ENCODE data around the gene TCF3. TPM values are rescaled to one million over a fixed set of nuclear protein-coding genes. Genes with fewer than 3 reads are reported as not detected.

The TCF3 gene
- polyA plus RNA-seq, 1 experiment, result 51.7 TPM

DNA sequence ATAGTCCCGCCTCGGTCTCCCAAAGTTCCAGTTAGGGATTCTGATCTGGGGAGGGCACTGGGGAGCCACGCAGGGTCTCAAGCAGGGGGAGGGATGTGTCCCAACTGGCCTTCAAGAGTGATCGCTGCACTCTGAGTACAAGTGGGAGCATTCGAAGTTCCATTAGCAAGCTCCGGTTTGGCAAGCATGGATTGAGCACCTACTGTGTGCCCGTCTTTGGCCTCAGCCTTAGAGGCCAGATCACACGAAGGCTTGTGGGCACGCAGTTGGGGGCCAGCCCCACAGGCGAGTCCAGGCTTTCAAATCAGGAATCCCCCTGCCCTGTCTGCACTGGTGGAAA, 32.1 kb upstream of the TCF3 start:
- no peaks in the 10 kb centered on the region; the same call in 1 of the 2 replicates for H3K9me3 ChIP-seq (ENCODE audit: control insufficient read depth, insufficient read depth, low read length)
- TF ChIP-seq, protein P1, sequence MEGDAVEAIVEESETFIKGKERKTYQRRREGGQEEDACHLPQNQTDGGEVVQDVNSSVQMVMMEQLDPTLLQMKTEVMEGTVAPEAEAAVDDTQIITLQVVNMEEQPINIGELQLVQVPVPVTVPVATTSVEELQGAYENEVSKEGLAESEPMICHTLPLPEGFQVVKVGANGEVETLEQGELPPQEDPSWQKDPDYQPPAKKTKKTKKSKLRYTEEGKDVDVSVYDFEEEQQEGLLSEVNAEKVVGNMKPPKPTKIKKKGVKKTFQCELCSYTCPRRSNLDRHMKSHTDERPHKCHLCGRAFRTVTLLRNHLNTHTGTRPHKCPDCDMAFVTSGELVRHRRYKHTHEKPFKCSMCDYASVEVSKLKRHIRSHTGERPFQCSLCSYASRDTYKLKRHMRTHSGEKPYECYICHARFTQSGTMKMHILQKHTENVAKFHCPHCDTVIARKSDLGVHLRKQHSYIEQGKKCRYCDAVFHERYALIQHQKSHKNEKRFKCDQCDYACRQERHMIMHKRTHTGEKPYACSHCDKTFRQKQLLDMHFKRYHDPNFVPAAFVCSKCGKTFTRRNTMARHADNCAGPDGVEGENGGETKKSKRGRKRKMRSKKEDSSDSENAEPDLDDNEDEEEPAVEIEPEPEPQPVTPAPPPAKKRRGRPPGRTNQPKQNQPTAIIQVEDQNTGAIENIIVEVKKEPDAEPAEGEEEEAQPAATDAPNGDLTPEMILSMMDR (IDR thresholded peaks at IDR 0.05; ENCODE audit: low read depth, low read length), result no peak
- H3K4me3 ChIP-seq (ENCODE audit: low read depth, low read length), result no peak overlapping the region
- no peak for DNase-seq (ENCODE audit: low read depth, low spot score)
- peaks cover 30% of the 10 kb centered on the region for H3K27me3 ChIP-seq (ENCODE audit: control insufficient read depth, insufficient read depth, low read length)
- no peak overlapping the region for H3K27ac ChIP-seq (ENCODE audit: low read depth, low read length)
- POLR2A ChIA-PET, result no interaction called here
- CTCF ChIA-PET, result interaction anchor here (4.0 kb wide), 1 partner anchor 12 kb away, joined by 16 read pairs; no protein-coding TSS in a partner anchor

GRCh38 chr19:1683869-1684572, 31.6 kb upstream of the TCF3 start:
- H3K9me3 ChIP-seq (ENCODE audit: control insufficient read depth, insufficient read depth, low read length), result no peaks in the 10 kb centered on the region; the same call in 1 of the 2 replicates
- H3K4me3 ChIP-seq (ENCODE audit: low read depth, low read length), result no peak overlapping the region
- TF ChIP-seq, protein P1 (IDR thresholded peaks at IDR 0.05; ENCODE audit: low read depth, low read length), result no peak
- peaks cover 35% of the 10 kb centered on the region for H3K27me3 ChIP-seq (ENCODE audit: control insufficient read depth, insufficient read depth, low read length)
- no peak for DNase-seq (ENCODE audit: low read depth, low spot score)
- ChIA-PET POLR2A (no interaction called here), CTCF (interaction anchor here (0.6 to 4.0 kb wide), 2 partner anchors 11 to 97 kb away, joined by 3 to 16 read pairs; no protein-coding TSS in a partner anchor)
- no peak overlapping the region for H3K27ac ChIP-seq (ENCODE audit: low read depth, low read length)

DNA sequence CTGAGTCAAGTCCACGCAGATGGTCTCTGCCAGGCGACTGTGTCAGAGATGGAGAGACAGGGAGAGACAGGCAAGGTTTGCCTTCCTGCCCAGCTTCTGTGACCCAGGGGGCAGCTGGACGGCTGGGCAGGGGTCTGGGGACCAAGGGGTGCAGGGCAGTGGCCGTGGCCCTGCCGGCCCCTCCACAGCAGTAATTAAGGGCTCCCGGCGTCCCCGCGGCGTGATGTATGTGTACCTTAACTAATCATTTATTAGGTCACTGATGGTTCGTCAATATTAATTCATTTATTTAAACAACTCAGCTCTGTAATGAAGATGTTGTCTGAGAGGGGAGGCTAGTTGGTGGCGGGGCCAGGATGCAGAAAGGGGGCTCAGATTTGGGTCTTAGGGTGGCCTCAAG, 28.6 kb upstream of the TCF3 start:
- TF ChIP-seq, protein P1 (IDR thresholded peaks at IDR 0.05; ENCODE audit: low read depth, low read length), result no peak
- H3K27ac ChIP-seq (ENCODE audit: low read depth, low read length), result no peak overlapping the region
- ChIA-PET CTCF (interaction anchor here (1.2 kb wide), 1 partner anchor 8 kb away, joined by 3 read pairs; no protein-coding TSS in a partner anchor), POLR2A (no interaction called here)
- H3K4me3 ChIP-seq (ENCODE audit: low read depth, low read length), result no peak overlapping the region
- peaks cover 54% of the 10 kb centered on the region for H3K27me3 ChIP-seq (ENCODE audit: control insufficient read depth, insufficient read depth, low read length)
- no peak for DNase-seq (ENCODE audit: low read depth, low spot score)
- no peaks in the 10 kb centered on the region; the same call in 1 of the 2 replicates for H3K9me3 ChIP-seq (ENCODE audit: control insufficient read depth, insufficient read depth, low read length)

DNA sequence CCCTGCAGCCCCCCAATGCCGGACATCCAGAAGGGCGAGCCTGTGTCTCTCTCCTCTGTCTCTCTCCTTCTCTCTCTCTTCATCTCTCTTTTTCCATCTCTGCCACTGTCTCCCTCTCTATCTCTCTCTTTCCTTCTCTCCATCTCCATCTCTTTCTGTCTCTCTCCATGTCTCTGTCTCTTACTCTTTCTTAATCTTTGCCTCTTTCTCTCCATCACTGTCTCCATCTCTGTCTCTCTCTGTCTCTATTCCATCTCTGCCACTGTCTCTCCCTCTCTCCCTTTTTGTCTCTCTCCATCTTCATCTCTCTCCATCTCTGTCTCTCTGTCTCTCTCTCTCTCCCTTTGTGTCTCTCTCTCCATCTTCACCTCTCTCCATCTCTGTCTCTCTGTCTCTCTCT, 25.7 kb upstream of the TCF3 start:
- Histone ChIP-seq H3K27me3 (ENCODE audit: control insufficient read depth, insufficient read depth, low read length) (peaks cover 62% of the 10 kb centered on the region), H3K27ac (ENCODE audit: low read depth, low read length) (no peak overlapping the region), H3K4me3 (ENCODE audit: low read depth, low read length) (no peak overlapping the region), H3K9me3 (ENCODE audit: control insufficient read depth, insufficient read depth, low read length) (no peaks in the 10 kb centered on the region; the same call in 1 of the 2 replicates)
- TF ChIP-seq, protein P1 (IDR thresholded peaks at IDR 0.05; ENCODE audit: low read depth, low read length), result no peak
- no peak for DNase-seq (ENCODE audit: low read depth, low spot score)
- ChIA-PET POLR2A (no interaction called here), CTCF (no interaction called here)

Measured in AG04450 (cell line).